Measurements from ENCODE around the gene ATL2.
A peak's percentile ranks its signal among the peaks of the same experiment; 100 is the strongest.
"Not testable (repeated sequence)": the region's sequence is repeated elsewhere in the genome, so short reads cannot be mapped to it uniquely, and the experiment has no call there.

Gene ATL2

DNA sequence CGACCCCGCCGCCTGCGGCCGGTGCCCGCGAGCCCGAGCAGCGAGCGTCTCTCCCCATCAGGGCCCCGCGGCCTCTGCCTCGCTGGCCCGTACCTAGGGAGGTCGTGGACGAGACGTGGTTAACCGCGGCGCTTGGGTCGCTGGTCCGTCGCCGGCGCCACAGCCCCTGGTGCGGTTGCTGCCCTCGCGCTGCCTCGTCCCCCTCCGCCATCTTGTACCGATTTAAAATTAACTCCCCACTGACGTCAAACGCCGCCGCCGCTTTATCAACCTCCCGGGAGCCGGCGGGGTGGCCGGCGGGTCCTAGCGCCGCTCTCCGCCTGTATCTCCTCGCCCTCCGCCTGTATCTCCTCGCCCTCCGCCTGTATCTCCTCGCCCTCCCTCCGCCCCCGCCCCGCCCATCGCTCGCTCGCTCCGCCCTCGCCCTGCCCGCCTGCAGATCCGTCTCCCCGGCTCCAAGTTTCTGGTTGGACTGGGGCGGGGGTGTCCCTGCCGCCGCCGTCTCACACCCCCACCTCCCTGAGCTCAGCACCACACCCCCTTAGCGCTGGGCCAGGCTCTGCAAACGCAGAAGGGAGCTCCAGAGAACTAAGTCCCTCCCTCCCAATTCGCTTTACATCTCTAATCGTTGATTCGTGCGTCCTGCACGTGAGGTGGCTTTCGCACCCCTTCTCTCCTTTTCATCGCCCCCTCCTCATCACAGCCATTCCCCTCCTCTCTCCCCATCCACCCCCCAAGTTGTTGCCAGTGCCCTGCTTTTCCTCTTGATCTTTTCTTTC is at the start of gene ATL2:
Gene ATL2 (minus strand): TSS at position 224 of the 779 bp plus-strand sequence. CDS start 13 bp downstream, at position 211.
- peak; percentile 95 for DNase-seq (ENCODE audit: low spot score)

DNA sequence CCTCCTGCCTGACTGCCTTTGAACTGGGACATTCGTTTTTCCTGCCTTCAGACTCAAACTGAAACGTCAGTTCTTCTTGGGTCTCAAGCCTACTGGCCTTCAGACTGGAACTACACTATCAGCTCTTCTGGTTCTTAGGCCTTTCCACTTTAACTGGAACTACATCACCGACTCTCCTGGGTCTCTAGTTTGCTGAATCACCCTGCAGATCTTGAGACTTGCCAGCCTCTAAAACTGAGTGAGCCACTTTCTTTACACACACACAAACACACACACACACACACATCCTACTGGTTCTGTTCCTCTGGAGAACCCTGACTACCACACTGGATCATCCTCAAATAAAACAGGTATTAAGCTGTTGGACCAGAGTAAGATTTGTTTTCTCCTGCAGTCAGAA is 46.7 kb upstream of the ATL2 start:
- DNase-seq (ENCODE audit: low spot score): no peak

DNA sequence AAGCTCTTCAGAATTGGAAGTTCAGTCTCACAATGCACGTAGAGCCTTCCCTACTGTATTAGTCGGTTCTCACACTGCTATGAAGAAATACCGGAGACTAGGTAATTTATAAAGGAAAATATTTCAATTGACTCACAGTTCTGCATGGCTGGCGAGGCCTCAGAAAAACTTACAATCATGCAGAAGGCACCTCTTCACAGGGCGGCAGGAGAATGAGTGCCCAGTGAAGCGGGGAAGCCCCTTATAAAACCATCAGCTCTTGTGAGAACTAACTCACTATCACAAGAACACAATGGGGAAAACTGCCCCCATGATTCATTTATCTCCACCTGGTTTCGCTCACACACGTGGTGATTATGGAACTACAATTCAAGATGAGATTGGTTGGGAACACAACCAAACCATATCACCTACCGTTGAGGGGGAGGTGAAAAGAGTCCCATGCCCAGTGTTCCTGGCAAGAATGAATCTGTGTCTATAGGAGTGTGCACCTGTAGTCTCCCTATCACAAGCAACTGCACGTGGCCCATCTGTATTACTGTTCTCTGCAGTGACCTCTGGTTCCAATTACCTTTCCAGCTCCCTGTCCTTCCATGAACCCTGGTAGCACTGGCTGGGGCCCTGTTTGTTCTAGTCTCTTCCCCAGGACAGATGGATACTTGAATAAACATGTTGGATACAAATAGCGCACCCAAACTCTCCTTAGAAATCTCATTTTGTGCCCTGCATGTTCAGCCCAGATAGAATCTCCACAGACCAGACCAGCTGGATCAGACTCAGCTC is 44.4 kb upstream of the ATL2 start:
- no peak for DNase-seq (ENCODE audit: low spot score)

DNA sequence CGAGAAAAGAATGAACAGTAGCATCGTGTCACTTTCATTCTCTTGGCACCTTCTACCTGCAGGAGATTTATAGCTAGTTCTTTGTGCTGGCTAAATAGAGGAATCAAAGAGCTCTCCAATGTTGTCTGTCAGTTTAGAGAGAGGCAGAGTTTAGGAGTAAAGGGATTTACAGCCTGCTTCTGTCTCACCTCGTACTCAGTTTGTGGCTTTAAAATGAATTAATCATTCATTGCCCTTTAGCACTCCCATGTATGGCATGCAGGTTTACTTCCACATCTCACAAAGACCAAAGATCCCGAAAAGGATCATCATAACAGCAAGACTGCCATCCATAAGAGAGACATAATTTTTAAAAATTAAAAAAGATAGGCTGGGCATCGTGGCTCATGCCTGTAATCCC is 42.4 kb upstream of the ATL2 start:
- DNase-seq (ENCODE audit: low spot score): no peak

DNA sequence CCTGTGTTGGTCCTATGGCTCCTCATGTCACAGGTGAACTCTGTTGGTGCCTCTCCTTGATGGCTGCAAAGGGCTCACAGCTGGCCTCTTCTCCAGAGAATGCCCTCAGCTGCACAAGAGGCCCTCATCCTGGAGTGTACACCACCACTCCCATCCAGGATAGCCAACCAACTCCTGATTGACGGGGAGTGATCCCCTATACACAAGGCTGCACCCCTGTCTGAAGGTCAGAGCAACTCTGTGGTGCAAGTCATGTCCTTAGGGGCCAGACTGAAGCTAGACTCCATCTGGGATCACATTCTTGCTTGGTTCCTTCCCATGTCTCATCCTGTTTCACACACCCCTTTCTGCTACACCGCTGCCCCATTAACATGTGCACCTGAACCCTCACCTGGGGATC is 41.7 kb upstream of the ATL2 start:
- DNase-seq (ENCODE audit: low spot score): no peak

- no peak for DNase-seq (ENCODE audit: low spot score)
Measured at GRCh38 chr2:38417745-38418689, 40.9 kb upstream of the ATL2 start.

DNA sequence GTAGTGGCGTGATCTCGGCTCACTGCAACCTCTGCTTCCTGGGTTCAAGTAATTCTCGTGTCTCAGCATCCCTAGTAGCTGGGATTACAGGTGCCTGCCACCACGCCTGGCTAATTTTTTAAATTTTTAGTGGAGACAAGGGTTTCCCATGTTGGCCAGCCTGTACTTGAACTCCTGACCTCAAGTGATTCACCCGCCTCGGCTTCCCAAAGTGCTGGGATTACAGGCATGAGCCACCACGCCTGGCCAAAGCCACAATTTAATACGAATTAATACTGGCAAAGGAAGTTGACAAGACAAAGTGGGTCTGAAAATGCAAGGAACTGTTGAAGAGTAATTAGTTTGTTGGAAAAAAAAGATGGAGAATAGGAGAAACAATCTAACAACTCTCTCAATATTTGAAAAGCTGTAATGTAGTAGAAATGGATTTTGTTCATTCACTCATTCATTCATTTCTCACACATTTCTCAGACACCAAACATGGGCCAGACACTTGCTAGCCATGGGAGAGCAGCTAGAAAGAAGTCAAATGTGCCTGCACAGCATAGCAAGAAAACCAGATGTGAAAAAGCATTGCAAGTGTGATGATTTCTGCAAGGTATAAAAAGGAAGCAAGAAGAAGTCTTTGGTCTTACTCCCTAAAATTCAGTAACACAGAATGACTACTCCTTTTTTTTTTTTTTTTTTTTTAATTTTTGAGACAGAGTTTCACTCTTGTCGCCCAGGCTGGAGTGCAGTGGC is 39.4 kb upstream of the ATL2 start:
- DNase-seq (ENCODE audit: low spot score): no peak

DNA sequence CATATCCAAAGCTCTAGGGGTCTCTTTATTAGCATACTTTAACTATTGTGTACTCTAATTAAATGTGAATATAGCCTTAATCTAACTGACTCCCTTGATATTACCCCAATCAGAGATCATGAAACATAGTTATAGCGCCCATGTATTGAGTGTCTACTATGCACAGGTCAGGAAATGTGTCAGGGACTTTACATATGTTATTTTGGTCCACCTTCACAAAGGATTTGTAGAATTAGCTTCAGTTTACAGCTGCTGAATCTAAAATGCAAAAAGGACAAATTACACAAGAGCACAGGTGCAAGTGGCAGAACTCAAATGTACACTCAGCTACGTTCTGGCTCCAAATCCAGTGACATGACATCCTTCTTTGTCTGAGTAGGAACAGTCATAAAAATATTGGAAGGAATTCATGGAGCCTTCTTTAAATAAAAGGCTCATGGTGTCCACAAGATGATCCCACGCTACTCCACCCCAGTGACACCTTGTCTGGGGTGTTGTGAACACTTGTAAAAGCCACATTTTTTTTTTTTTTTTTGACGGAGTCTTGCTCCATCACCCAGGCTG is 38.7 kb upstream of the ATL2 start:
- no peak for DNase-seq (ENCODE audit: low spot score)

- no peak for DNase-seq (ENCODE audit: low spot score)
Measured at GRCh38 chr2:38415023-38415422, 38.0 kb upstream of the ATL2 start.

DNA sequence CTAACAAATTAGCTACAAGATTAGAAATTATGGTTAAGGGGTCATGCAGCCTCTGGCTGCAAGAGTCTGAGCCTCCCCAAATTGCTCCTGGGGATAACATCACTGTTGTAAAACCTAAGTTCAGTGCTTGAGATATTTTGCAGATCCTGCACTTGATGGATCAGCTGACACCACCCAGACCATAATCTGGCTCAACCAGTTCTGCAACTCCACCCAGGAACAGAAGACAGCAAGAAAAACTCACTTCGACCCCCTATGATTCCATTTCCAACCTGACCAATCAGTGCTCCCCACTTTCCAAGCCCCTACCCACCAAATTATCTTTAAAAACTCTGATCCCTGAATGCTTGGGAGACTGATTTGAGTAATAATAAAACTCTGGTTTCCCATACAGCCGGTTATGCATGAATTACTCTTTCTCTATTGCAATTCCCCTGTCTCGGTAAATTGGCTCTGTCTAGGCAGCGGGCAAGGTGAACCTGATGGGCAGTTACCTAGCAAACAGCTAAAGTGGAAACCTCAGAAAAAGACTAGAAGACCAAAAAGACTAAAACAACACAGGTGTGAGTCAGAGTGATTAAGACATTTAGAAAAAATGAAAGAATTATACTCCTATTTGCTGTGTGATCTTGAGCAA is 35.3 kb upstream of the ATL2 start:
- not testable (repeated sequence) for DNase-seq (ENCODE audit: low spot score)

- DNase-seq (ENCODE audit: low spot score): peak; percentile 35
Measured at GRCh38 chr2:38409156-38410102, 32.4 kb upstream of the ATL2 start.

DNA sequence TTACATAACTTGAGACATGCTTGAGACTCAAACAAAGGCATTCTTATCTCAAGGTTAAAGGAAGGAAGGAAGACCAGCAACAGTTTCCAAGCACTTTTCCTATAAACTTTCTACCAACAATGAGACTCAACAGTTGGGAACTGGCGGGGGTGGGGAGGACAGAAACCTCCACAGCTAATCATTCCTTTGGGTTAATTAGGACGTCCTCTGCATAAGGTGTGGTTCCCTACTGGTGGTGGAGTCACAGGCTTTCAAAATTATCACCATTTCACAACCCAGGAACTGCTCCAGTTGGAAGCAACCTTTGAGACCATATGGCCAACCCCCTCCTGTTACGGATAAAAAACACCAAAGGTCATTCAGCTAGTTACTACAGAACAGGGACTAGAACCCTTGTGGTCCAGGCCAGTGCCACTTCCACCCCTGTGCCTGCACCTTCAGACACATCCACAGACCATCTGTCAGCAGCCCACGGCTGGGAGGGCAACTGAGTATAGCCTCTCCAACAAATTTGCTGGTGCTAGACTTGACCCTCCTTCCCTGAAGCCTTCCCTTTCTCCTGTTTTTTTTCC is 30.1 kb upstream of the ATL2 start:
- no peak for DNase-seq (ENCODE audit: low spot score)

GRCh38 chr2:38406597-38407110 is 29.6 kb upstream of the ATL2 start:
- no peak for DNase-seq (ENCODE audit: low spot score)

- DNase-seq (ENCODE audit: low spot score): no peak
Measured at GRCh38 chr2:38405917-38406596, 29.0 kb upstream of the ATL2 start.

DNA sequence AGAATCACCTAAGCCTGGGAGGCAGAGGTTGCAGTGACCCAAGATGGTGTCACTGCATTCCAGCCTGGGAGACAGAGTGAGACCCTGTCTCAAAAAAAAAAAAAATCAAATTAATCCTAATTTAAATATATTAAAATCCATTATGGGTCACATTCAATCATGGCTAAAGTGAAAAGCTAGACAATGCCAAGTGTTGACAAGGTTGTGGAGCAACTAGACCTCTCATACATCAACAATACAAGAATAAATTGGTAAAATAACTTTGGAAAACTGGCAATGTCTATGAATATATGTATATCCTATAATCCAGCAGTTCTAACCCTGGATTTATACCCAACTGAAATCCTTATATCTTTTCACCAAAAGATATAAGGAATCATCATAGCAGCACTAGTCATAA is 23.4 kb upstream of the ATL2 start:
- no peak for DNase-seq (ENCODE audit: low spot score)

- no peak for DNase-seq (ENCODE audit: low spot score)
Measured at GRCh38 chr2:38398739-38399138, 21.7 kb upstream of the ATL2 start.

DNA sequence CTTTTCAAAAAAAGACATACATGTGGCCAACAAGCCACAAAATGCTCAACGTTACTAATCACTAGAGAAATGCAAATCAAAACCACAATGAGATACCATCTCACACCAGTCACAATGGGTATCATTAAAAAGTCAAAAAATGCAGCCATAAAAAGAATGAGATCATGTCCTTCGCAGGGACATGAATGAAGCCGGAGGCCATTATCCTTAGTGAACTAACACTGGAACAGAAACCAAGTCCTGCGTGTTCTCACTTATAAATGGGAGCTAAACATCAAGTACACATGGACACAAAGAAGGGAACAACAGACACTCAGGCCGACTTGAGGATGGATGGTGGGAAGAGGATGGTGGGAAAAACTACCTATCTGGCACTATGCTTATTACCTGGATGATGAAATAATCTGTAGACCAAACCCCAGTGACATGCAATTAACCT is 17.8 kb upstream of the ATL2 start:
- no peak for DNase-seq (ENCODE audit: low spot score)

DNA sequence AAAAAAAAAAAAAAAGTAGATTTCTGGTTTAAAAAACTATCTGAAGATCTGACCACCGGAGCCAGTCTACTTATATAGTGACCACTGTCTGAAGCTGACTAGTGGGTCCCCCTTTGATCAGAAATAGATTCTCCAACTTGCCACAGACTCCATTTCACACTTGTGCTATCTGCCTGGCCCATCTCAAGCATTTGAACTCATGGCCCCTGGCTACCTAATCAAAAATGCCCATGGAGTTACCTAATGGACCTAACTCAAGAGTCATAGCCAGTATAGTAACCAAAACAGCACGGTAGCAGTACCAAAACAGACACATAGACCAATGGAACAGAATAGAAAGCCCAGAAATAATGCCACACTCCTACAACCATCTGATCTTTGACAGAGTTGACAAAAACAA is 17.0 kb upstream of the ATL2 start:
- no peak for DNase-seq (ENCODE audit: low spot score)

All from putamen (tissue), 1 donor.